Inferior parietal cortex (tissue), 1 donor: ENCODE results near the gene UBXN7.
"Not testable (repeated sequence)": the region's sequence is repeated elsewhere in the genome, so short reads cannot be mapped to it uniquely, and the experiment has no call there.

Experiments
- DNase-seq: peaks from one replicate; pipeline ENCODE4 v3.0.0-alpha.2; 2016; ENCODE audit errors: extremely low spot score

UBXN7 gene

DNA sequence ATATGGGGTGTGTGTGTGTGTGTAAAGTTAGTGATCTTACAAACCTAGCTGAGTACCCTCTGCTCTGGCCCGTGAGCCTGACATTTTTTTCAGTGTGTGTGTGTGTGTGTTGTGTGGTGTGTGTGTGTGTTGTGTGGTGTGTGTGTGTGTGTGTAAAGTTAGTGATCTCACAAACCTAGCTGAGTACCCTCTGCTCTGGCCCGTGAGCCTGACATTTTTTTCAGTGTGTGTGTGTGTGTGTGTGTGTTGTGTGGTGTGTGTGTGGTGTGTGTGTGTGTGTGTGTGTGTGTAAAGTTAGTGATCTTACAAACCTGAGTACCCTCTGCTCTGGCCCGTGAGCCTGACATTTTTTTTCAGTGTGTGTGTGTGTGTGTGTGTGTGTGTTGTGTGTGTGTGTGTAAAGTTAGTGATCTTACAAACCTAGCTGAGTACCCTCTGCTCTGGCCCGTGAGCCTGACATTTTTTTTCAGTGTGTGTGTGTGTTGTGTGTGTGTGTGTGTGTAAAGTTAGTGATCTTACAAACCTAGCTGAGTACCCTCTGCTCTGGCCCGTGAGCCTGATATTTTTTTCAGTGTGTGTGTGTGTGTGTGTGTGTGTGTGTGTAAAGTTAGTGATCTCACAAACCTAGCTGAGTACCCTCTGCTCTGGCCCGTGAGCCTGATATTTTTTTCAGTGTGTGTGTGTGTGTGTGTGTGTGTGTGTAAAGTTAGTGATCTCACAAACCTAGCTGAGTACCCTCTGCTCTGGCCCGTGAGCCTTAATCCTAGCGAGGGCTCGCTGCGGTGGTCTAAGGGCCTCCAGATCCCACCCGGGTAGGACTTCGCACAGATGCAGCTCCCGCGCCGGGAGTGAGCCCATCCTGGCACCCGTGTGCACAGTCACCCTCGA is 115.2 kb downstream of the UBXN7 start:
- DNase-seq, result not testable (repeated sequence)

DNA sequence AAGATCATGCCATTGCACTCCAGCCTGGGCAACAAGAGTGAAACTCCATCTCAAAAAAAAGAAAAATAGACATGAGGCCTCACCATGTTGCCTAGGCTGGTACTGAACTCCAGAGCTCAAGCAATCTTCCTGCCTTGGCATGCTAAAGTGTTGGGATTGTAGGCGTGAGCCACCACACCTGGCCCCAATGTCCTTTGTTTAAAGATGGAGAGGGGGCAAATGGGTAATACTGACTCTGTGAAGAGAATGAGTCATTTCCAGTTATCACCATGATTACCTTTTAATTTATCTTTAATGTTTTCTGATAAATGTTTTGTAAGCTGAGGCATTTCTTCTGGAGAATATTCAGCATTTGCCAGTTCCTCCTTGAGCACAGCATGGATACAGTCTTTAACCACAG is 116.4 kb downstream of the UBXN7 start:
- no peak for DNase-seq

DNA sequence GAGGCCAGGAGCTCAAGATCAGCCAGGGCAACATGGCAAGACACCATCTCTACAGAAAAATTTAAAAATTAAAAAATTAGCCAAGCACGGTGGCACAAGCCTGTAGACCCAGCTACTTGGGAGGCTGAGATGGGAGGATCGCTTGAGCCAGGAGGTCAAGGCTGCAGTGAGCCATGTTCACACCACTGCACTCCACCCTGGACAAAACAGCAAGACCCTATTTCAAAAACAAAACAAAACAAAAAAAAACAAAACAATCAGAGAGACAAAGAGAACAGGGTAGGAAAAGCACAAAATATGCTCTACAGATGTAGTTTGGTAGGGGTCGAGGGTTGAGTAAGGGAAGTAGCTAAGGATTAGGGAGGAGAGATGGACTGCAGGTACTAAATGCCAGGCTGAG is 117.6 kb downstream of the UBXN7 start:
- no peak for DNase-seq

DNA sequence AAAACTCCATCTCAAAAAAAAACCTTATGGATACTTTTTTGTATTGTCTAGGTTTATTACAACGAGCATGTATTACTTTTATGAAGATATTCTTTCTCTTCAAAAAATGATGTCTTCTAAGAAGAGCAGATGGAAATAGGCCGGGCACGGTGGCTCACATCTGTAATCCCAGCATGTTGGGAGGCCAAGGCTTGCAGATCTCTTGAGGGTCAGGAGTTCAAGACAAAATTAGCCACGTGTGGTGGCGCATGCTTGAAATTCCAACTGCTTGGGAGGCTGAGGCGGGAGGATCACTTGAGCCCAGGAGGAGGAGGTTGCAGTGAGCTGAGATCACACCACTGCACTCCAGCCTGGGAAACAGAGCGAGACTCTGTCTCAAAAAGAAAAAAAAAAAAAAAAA is 118.1 kb downstream of the UBXN7 start:
- DNase-seq, result not testable (repeated sequence)

DNA sequence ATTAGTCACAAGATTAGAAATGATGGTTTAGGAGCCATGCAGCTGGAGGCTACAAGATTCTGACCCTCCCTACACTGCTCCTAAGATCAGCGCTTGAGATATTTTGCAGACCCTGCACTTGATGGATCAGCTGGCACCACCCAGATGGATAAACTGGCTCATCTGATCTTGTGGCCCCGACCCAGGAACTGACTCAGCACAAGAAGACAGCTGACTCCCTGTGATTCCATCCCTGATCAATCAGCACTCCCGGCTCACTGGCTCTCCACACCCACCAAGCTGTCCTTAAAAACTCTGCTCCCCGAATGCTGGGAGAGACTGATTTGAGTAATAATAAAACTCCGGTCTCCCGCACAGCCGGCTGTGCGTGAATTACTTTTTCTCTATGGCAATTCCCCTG is 129.3 kb downstream of the UBXN7 start:
- not testable (repeated sequence) for DNase-seq

DNA sequence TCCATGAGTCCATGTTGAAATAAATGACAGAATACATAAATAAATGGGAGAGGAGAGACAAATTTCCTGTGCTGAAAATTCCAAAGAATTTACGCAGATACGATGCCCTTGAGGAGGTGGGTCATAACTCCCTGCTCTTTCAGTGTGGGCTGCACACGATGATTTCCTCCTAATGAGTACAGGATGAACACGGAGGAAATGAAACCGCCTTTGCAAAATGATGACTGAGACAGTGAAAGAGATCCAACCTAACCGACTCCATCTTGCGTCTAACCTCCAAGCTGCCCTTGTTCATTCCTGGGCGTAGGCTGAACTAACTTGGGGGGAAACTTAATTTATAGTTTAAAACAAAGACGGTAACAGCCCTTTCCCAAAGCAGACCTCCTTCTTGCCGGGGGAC is 129.7 kb downstream of the UBXN7 start:
- not testable (repeated sequence) for DNase-seq

DNA sequence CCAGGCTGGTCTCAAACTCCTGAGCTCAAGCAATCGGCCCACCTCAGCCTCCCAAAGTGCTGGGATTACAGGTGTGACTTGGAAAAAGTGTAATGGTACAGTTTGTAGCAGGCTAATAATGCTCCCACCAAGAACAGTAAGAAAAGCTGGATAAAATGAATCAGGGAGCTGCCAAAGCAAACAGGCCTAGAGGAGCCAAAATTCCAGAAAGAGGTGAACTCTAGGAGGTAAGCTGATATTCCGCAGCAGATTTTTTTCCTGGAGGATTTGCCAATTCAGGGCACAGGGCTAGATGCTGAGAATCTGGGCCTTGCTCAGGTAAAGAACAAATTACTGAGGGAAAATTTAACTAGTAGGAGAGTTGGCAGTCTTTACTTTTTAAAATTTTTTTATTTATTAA is 133.7 kb downstream of the UBXN7 start:
- no peak for DNase-seq
